ENCODE measurements around the gene TMEM9B. TPM values are rescaled to one million over a fixed set of nuclear protein-coding genes. Genes with fewer than 3 reads are reported as not detected.

Gene TMEM9B
- total and polyA plus RNA-seq, 2 experiments from 2014 or later = 10.4 to 12.9 TPM

GRCh38 chr11:8928981-8929615 lies 35.1 kb downstream of the TMEM9B start:
- Histone ChIP-seq H3K9me2 (ENCODE audit: insufficient read depth) (no peaks in the 10 kb centered on the region), H3K27ac (ENCODE audit: low read depth) (no peak overlapping the region), H3K4me1 (ENCODE audit: insufficient read depth) (no peaks in the 10 kb centered on the region; the same call in 1 of the 2 replicates), H2AFZ (no peak overlapping the region), H3K36me3 (ENCODE audit: insufficient read depth) (no peaks in the 10 kb centered on the region), H3K4me2 (no peak overlapping the region), H3K4me3 (no peak overlapping the region), H3F3A (replicated peaks; ENCODE audit: low read depth) (no peaks in the 10 kb centered on the region), H4K20me1 (replicated peaks; ENCODE audit: insufficient read depth) (no peaks in the 10 kb centered on the region), H3K79me2 (replicated peaks; ENCODE audit: insufficient read depth) (no peaks in the 10 kb centered on the region), H3K27me3 (ENCODE audit: insufficient read depth) (no peaks in the 10 kb centered on the region)
- Mint-ChIP-seq H3K4me1 (peaks cover 16% of the 10 kb centered on the region), H3K36me3 (ENCODE audit: low read depth) (no peaks in the 10 kb centered on the region), H3K4me3 (no peak overlapping the region), H3K27ac (no peak overlapping the region), H3K9me3 (no peaks in the 10 kb centered on the region), H3K27me3 (ENCODE audit: insufficient read depth, low read depth, poor library complexity) (peaks cover 10% of the 10 kb centered on the region)
- DNase-seq (ENCODE audit: low spot score) (no peak), ATAC-seq (no peak)
- TF ChIP-seq ZNF462 (CRISPR knock-in tag; IDR thresholded peaks at IDR 0.05) = no peak

- no peak for DNase-seq (ENCODE audit: low spot score)
- no peaks in the 10 kb centered on the region for H3K27me3 ChIP-seq (ENCODE audit: insufficient read depth)
- no peaks in the 10 kb centered on the region for H3K36me3 ChIP-seq (ENCODE audit: insufficient read depth)
- no peak overlapping the region for H3K4me3 ChIP-seq
- no peaks in the 10 kb centered on the region for H3K9me2 ChIP-seq (ENCODE audit: insufficient read depth)
- H3F3A ChIP-seq (replicated peaks; ENCODE audit: low read depth) = no peaks in the 10 kb centered on the region
- no peaks in the 10 kb centered on the region for H3K79me2 ChIP-seq (replicated peaks; ENCODE audit: insufficient read depth)
- Mint-ChIP-seq H3K27me3 (ENCODE audit: insufficient read depth, low read depth, poor library complexity) (peaks cover 10% of the 10 kb centered on the region), H3K27ac (no peak overlapping the region), H3K36me3 (ENCODE audit: low read depth) (no peaks in the 10 kb centered on the region), H3K4me3 (no peak overlapping the region), H3K9me3 (no peaks in the 10 kb centered on the region), H3K4me1 (peaks cover 15% of the 10 kb centered on the region)
- no peaks in the 10 kb centered on the region; the same call in 1 of the 2 replicates for H3K4me1 ChIP-seq (ENCODE audit: insufficient read depth)
- H3K4me2 ChIP-seq = no peak overlapping the region
- no peak overlapping the region for H3K27ac ChIP-seq (ENCODE audit: low read depth)
- no peak for ATAC-seq
- no peaks in the 10 kb centered on the region for H4K20me1 ChIP-seq (replicated peaks; ENCODE audit: insufficient read depth)
- no peak overlapping the region for H2AFZ ChIP-seq
- no peak for TF ChIP-seq ZNF114 (CRISPR knock-in tag; IDR thresholded peaks at IDR 0.05)
- no peak for TF ChIP-seq CREB1 (CRISPR knock-in tag; IDR thresholded peaks at IDR 0.05; ENCODE audit: low read depth)
- no peak for TF ChIP-seq ZNF462 (CRISPR knock-in tag; IDR thresholded peaks at IDR 0.05)
- TF ChIP-seq ZNF331 (CRISPR knock-in tag; IDR thresholded peaks at IDR 0.05; ENCODE audit: low read depth) = no peak
- TF ChIP-seq POLR2AphosphoS5 (IDR thresholded peaks at IDR 0.05; ENCODE audit: low read depth) = no peak
These were observed 36.0 kb downstream of the TMEM9B start for GRCh38 chr11:8928205-8928604.

Measured in GM23338 (cell line).